CD4-positive, alpha-beta T cell treated with Interleukin-10 for 1 hour (primary cell): ENCODE measurements around the gene ARID5B.

ENCODE experiments used
- DNase-seq: peaks from one replicate; pipeline ENCODE4 v3.0.0-alpha.2; 2020

Gene ARID5B

GRCh38 chr10:62081341-62082270, 180.1 kb downstream of the ARID5B start:
- no peak for DNase-seq

- no peak for DNase-seq
These were observed 180.8 kb downstream of the ARID5B start for GRCh38 chr10:62082271-62082656.

GRCh38 chr10:62082729-62083411, 181.4 kb downstream of the ARID5B start:
- peak; percentile 71 for DNase-seq

GRCh38 chr10:62083412-62084267, 182.1 kb downstream of the ARID5B start:
- DNase-seq: peak; percentile 66

GRCh38 chr10:62084451-62084850, 183.0 kb downstream of the ARID5B start:
- no peak for DNase-seq

- DNase-seq: no peak
These were observed 183.9 kb downstream of the ARID5B start for GRCh38 chr10:62085404-62085803.

- no peak for DNase-seq
These were observed 184.3 kb downstream of the ARID5B start for GRCh38 chr10:62085821-62086220.

- DNase-seq: no peak
These were observed 185.8 kb downstream of the ARID5B start for GRCh38 chr10:62087329-62087728.

GRCh38 chr10:62088786-62089185, 187.3 kb downstream of the ARID5B start:
- DNase-seq: no peak

GRCh38 chr10:62092301-62093030, 191.0 kb downstream of the ARID5B start:
- DNase-seq: no peak

GRCh38 chr10:62093863-62094291, 192.4 kb downstream of the ARID5B start:
- no peak for DNase-seq

GRCh38 chr10:62095181-62096122, 194.0 kb downstream of the ARID5B start:
- DNase-seq: no peak

GRCh38 chr10:62096256-62096933, 194.9 kb downstream of the ARID5B start:
- DNase-seq: no peak

GRCh38 chr10:62098278-62099121, 197.0 kb downstream of the ARID5B start:
- DNase-seq: no peak

- DNase-seq: no peak
These were observed 197.8 kb downstream of the ARID5B start for GRCh38 chr10:62099299-62099698.

- no peak for DNase-seq
These were observed 202.4 kb downstream of the ARID5B start for GRCh38 chr10:62103857-62104256.

- no peak for DNase-seq
These were observed 205.5 kb downstream of the ARID5B start for GRCh38 chr10:62106929-62107519.

- DNase-seq: no peak
These were observed 207.5 kb downstream of the ARID5B start for GRCh38 chr10:62108759-62109586.
